GM23338 (cell line): ENCODE results near the gene PRR36.

ENCODE experiments used
- EZH2 ChIP-seq: fragments of 200-600 bp; sonication (generic); IDR thresholded peaks from one replicate; pipeline ENCODE4 v1.8.0; 2017; ENCODE audit warnings: antibody characterized with exemption, mild to moderate bottlenecking, low read depth; ENCODE audit not compliant: unreplicated experiment
- EZH2phosphoT487 ChIP-seq: fragments of 200-600 bp; sonication (generic); IDR thresholded peaks from one replicate; pipeline ENCODE4 v1.8.1; 2018; ENCODE audit warnings: antibody characterized with exemption; ENCODE audit not compliant: unreplicated experiment
- JUNB ChIP-seq: IDR thresholded peaks from one replicate; pipeline ENCODE4 v1.6.1; 2016; ENCODE audit warnings: antibody characterized with exemption; ENCODE audit not compliant: unreplicated experiment
- POLR2AphosphoS5 ChIP-seq: IDR thresholded peaks from 2 replicates; pipeline ENCODE4 v1.6.1; 2016; ENCODE audit warnings: antibody characterized with exemption, low read depth
- STAT1 ChIP-seq: IDR thresholded peaks from one replicate; pipeline ENCODE4 v1.6.1; 2016; ENCODE audit warnings: antibody characterized with exemption; ENCODE audit not compliant: unreplicated experiment
- ZNF331 ChIP-seq: fragments of 250-450 bp; sonication (Bioruptor Pico); IDR thresholded peaks from 2 replicates; pipeline ENCODE4 v1.5.0; 2020; ENCODE audit warnings: low read depth, mild to moderate bottlenecking, moderate library complexity
- TF ChIP-seq, protein P1 (sequence below), 2 experiments: fragments of 200-600 bp in 1 of 2; sonication (generic) in 1 of 2; conservative IDR thresholded peaks; 2 replicates each; pipeline versions ENCODE4 v1.5.1 to v1.6.1; 2016 to 2017; ENCODE audit warnings: antibody characterized with exemption in 2 of 2, low read depth in 2 of 2, mild to moderate bottlenecking in 2 of 2, moderate library complexity in 1 of 2
- TF ChIP-seq, protein P2 (sequence below): IDR thresholded peaks from one replicate; pipeline ENCODE4 v1.6.1; 2018; ENCODE audit warnings: antibody characterized with exemption; ENCODE audit not compliant: unreplicated experiment

DNA sequence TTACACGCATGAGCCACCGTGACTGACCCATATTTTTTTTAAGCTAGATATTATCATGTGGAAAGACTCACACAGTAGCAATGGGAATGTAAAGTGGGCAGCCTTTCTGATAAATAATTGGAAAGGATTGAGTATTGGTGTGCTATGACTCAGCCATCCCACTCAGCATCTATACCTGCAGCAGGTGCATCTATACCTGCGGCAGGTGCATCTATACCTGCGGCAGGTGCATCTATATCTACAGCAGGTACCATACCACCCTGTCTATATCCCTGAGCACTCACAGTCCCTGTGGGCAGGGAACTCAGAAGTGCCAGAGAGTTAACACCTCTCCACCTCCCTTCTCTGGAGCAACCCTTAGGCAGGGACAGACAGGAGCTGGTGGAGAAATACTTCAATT, 8.9 kb upstream of the PRR36 start:
- TF ChIP-seq, protein P1, sequence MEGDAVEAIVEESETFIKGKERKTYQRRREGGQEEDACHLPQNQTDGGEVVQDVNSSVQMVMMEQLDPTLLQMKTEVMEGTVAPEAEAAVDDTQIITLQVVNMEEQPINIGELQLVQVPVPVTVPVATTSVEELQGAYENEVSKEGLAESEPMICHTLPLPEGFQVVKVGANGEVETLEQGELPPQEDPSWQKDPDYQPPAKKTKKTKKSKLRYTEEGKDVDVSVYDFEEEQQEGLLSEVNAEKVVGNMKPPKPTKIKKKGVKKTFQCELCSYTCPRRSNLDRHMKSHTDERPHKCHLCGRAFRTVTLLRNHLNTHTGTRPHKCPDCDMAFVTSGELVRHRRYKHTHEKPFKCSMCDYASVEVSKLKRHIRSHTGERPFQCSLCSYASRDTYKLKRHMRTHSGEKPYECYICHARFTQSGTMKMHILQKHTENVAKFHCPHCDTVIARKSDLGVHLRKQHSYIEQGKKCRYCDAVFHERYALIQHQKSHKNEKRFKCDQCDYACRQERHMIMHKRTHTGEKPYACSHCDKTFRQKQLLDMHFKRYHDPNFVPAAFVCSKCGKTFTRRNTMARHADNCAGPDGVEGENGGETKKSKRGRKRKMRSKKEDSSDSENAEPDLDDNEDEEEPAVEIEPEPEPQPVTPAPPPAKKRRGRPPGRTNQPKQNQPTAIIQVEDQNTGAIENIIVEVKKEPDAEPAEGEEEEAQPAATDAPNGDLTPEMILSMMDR (conservative IDR thresholded peaks at IDR 0.05; ENCODE audit: low read depth in 2 of 2): no peak
- TF ChIP-seq EZH2 (no peak), POLR2AphosphoS5 (no peak), STAT1 (no peak), ZNF331 (CRISPR knock-in tag) (no peak), JUNB (no peak), EZH2phosphoT487 (no peak)
- TF ChIP-seq, protein P2, sequence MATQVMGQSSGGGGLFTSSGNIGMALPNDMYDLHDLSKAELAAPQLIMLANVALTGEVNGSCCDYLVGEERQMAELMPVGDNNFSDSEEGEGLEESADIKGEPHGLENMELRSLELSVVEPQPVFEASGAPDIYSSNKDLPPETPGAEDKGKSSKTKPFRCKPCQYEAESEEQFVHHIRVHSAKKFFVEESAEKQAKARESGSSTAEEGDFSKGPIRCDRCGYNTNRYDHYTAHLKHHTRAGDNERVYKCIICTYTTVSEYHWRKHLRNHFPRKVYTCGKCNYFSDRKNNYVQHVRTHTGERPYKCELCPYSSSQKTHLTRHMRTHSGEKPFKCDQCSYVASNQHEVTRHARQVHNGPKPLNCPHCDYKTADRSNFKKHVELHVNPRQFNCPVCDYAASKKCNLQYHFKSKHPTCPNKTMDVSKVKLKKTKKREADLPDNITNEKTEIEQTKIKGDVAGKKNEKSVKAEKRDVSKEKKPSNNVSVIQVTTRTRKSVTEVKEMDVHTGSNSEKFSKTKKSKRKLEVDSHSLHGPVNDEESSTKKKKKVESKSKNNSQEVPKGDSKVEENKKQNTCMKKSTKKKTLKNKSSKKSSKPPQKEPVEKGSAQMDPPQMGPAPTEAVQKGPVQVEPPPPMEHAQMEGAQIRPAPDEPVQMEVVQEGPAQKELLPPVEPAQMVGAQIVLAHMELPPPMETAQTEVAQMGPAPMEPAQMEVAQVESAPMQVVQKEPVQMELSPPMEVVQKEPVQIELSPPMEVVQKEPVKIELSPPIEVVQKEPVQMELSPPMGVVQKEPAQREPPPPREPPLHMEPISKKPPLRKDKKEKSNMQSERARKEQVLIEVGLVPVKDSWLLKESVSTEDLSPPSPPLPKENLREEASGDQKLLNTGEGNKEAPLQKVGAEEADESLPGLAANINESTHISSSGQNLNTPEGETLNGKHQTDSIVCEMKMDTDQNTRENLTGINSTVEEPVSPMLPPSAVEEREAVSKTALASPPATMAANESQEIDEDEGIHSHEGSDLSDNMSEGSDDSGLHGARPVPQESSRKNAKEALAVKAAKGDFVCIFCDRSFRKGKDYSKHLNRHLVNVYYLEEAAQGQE: no peak
